Caco-2 (cell line): Measurements from ENCODE around the gene SLC26A9. TPM values are rescaled to one million over a fixed set of nuclear protein-coding genes. Genes with fewer than 3 reads are reported as not detected.

Source experiments
- BruUV-seq: library from RNA; stranded (reverse); fragments of 400-500 nt; replicated peaks from 2 replicates; lab custom pipeline; 2021; lab: Mats Ljungman, UMichigan
- CTCF ChIA-PET: fragments of 300-600 bp; sonication (Branson Sonifier 250); formaldehyde crosslinking; loops from one replicate; lab custom pipeline; 2022; ENCODE audit warnings: antibody characterized with exemption; lab: Charles Lee
- POLR2A ChIA-PET: fragments of 300-600 bp; sonication (Branson Sonifier 250); formaldehyde crosslinking; loops from one replicate; lab custom pipeline; 2022; ENCODE audit warnings: antibody characterized with exemption; lab: Charles Lee
- DNase-seq, 2 experiments: peaks; one replicate each; pipeline versions ENCODE4 v3.0.0 to v3.0.0-alpha.2; 2020 to 2022
- H3K27me3 ChIP-seq: replicated peaks from 2 replicates; pipeline ENCODE4 v1.6.0; 2011; ENCODE audit warnings: low read length; ENCODE audit not compliant: control insufficient read depth, insufficient read depth
- H3K36me3 ChIP-seq: 2 replicates; pipeline ENCODE4 v1.5.1; 2011; ENCODE audit warnings: low read length; ENCODE audit not compliant: control insufficient read depth, insufficient read depth
- H3K4me1 ChIP-seq: fragments of 250-450 bp; sonication (Bioruptor Pico); 2 replicates; pipeline ENCODE4 v1.5.1; 2020; ENCODE audit warnings: mild to moderate bottlenecking
- H3K4me3 ChIP-seq: 2 replicates; pipeline ENCODE4 v1.5.1; 2011; ENCODE audit warnings: low read depth, mild to moderate bottlenecking, control low read depth, low read length
- H3K9me3 ChIP-seq: fragments of 250-450 bp; sonication (Bioruptor Pico); 2 replicates; pipeline ENCODE4 v1.5.1; 2020; ENCODE audit warnings: mild to moderate bottlenecking, moderate library complexity
- H3K27ac Mint-ChIP-seq: one replicate; pipeline ENCODE4 v1.8.0; 2022; ENCODE audit warnings: mixed read lengths; ENCODE audit not compliant: unreplicated experiment
- H3K27me3 Mint-ChIP-seq: one replicate; pipeline ENCODE4 v1.8.0; 2022; ENCODE audit warnings: mixed read lengths; ENCODE audit not compliant: insufficient read depth, unreplicated experiment
- H3K36me3 Mint-ChIP-seq: one replicate; pipeline ENCODE4 v1.8.0; 2022; ENCODE audit warnings: mild to moderate bottlenecking, mixed read lengths; ENCODE audit not compliant: insufficient read depth, unreplicated experiment
- H3K4me1 Mint-ChIP-seq: one replicate; pipeline ENCODE4 v1.8.0; 2022; ENCODE audit warnings: low read depth, mixed read lengths; ENCODE audit not compliant: unreplicated experiment
- H3K4me3 Mint-ChIP-seq: one replicate; pipeline ENCODE4 v1.8.0; 2022; ENCODE audit warnings: mild to moderate bottlenecking, moderate library complexity, mixed read lengths; ENCODE audit not compliant: unreplicated experiment
- H3K9me3 Mint-ChIP-seq: one replicate; pipeline ENCODE4 v1.8.0; 2022; ENCODE audit warnings: mixed read lengths; ENCODE audit not compliant: unreplicated experiment
- CTCF ChIP-seq, 2 experiments: fragments of 200-600 bp in 1 of 2; IDR thresholded peaks; 1 replicate in 1 of 2; 2 replicates in 1 of 2; pipeline versions ENCODE4 v1.5.1 to v1.8.0; 2011 to 2022; ENCODE audit warnings: antibody characterized with exemption in 1 of 2, control low read depth in 1 of 2, inconsistent platforms in 1 of 2, low read depth in 1 of 2, low read length in 1 of 2, mild to moderate bottlenecking in 1 of 2, moderate library complexity in 1 of 2; ENCODE audit not compliant: insufficient read depth in 1 of 2, severe bottlenecking in 1 of 2, unreplicated experiment in 1 of 2
- intact Hi-C: fragments of 100-400 bp; cut with micrococcal nuclease; formaldehyde crosslinking; loops from one replicate; pipeline ENCODE4 v1.10.0; 2022; ENCODE audit not compliant: unreplicated experiment
- total RNA-seq: library from RNA; stranded (reverse); gene quantifications from 2 replicates; pipeline ENCODE4 v1.2.3, GENCODE V29; 2022

Gene SLC26A9
- total RNA-seq, 1 experiment from 2014 or later: not detected

- TF ChIP-seq CTCF (IDR thresholded peaks at IDR 0.05; ENCODE audit: insufficient read depth in 1 of 2, low read depth in 1 of 2, low read length in 1 of 2, severe bottlenecking in 1 of 2, unreplicated experiment in 1 of 2): no peak
- intact Hi-C loops: no loop called here
- H3K9me3 Mint-ChIP-seq: no peaks in the 10 kb centered on the region
- no peak overlapping the region for H3K4me3 Mint-ChIP-seq
- H3K36me3 ChIP-seq: no peaks in the 10 kb centered on the region
- no peak overlapping the region for H3K27ac Mint-ChIP-seq
- no peaks in the 10 kb centered on the region for H3K27me3 Mint-ChIP-seq
- no peaks in the 10 kb centered on the region for H3K27me3 ChIP-seq
- H3K4me1 Mint-ChIP-seq: no peaks in the 10 kb centered on the region
- ChIA-PET POLR2A (no interaction called here), CTCF (interaction anchor here (1.2 kb wide), 1 partner anchor 12 kb away, joined by 4 read pairs; no protein-coding TSS in a partner anchor)
- no peaks in the 10 kb centered on the region for H3K9me3 ChIP-seq
- no peaks in the 10 kb centered on the region for H3K36me3 Mint-ChIP-seq
- H3K4me3 ChIP-seq: no peak overlapping the region
- BruUV-seq: no TSS peak
- peaks cover 6% of the 10 kb centered on the region; the same call in 1 of the 2 replicates for H3K4me1 ChIP-seq
- no peak for DNase-seq
These were observed 12.4 kb downstream of the SLC26A9 start for GRCh38 chr1:205930799-205931281.

GRCh38 chr1:205930195-205930577 is 13.1 kb downstream of the SLC26A9 start:
- TF ChIP-seq CTCF (IDR thresholded peaks at IDR 0.05; ENCODE audit: insufficient read depth in 1 of 2, low read depth in 1 of 2, low read length in 1 of 2, severe bottlenecking in 1 of 2, unreplicated experiment in 1 of 2): no peak
- ChIA-PET POLR2A (no interaction called here), CTCF (no interaction called here)
- no peak for DNase-seq
- Mint-ChIP-seq H3K4me3 (no peak overlapping the region), H3K4me1 (no peaks in the 10 kb centered on the region), H3K36me3 (no peaks in the 10 kb centered on the region), H3K27ac (no peak overlapping the region), H3K27me3 (no peaks in the 10 kb centered on the region), H3K9me3 (no peaks in the 10 kb centered on the region)
- no TSS peak for BruUV-seq
- Histone ChIP-seq H3K36me3 (no peaks in the 10 kb centered on the region), H3K4me1 (peaks cover 6% of the 10 kb centered on the region; the same call in 1 of the 2 replicates), H3K4me3 (no peak overlapping the region), H3K9me3 (no peaks in the 10 kb centered on the region), H3K27me3 (no peaks in the 10 kb centered on the region)
- intact Hi-C loops: no loop called here

DNA sequence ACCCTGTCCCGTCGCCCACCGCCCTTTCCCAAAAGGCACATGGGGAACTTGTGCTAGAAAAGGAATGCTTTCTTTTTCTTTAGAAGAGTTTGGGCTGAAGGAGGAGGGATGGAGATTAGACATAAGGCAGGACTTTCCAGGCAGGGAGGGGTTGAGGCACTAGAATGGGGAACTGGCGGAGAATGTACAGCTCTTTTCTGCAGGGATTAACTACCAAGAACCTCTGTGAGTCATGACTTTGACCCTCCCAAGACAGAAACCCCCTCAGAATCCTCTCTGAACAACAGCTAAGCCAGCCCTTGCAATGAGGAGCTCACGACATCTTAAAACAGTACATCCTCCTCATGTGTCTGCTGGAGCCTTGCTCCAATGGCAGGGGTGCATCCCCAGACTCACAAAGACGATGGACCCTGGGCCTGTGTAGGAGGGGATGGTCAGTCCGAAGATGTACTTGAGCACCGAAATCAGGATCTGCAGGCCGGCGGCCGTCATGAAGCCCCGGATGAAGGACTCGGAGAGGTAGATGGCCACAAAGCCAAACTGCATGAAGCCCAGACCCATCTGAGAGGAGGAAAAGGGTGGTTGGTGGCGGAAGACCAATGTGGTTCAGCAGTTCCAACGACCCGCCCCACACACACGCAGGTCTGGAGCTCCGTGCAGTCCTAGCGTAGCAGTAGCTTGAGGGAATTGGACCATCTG is 13.6 kb downstream of the SLC26A9 start:
- no TSS peak for BruUV-seq
- POLR2A ChIA-PET: no interaction called here
- no peaks in the 10 kb centered on the region for H3K4me1 Mint-ChIP-seq
- intact Hi-C loops: no loop called here
- peaks cover 6% of the 10 kb centered on the region; the same call in 1 of the 2 replicates for H3K4me1 ChIP-seq
- H3K27me3 Mint-ChIP-seq: no peaks in the 10 kb centered on the region
- no peak for TF ChIP-seq CTCF (IDR thresholded peaks at IDR 0.05; ENCODE audit: insufficient read depth in 1 of 2, low read depth in 1 of 2, low read length in 1 of 2, severe bottlenecking in 1 of 2, unreplicated experiment in 1 of 2)
- H3K9me3 ChIP-seq: no peaks in the 10 kb centered on the region
- no peaks in the 10 kb centered on the region for H3K9me3 Mint-ChIP-seq
- no peak overlapping the region for H3K4me3 Mint-ChIP-seq
- CTCF ChIA-PET: interaction anchor here (1.3 kb wide), 1 partner anchor 48 kb away, joined by 4 read pairs; no protein-coding TSS in a partner anchor
- H3K27ac Mint-ChIP-seq: no peak overlapping the region
- H3K36me3 ChIP-seq: no peaks in the 10 kb centered on the region
- no peaks in the 10 kb centered on the region for H3K27me3 ChIP-seq
- no peaks in the 10 kb centered on the region for H3K36me3 Mint-ChIP-seq
- no peak overlapping the region for H3K4me3 ChIP-seq
- no peak for DNase-seq
